Pancreas (tissue), 10 donors: ENCODE measurements around the gene POU2AF1. TPM values are rescaled to one million over a fixed set of nuclear protein-coding genes. Genes with fewer than 3 reads are reported as not detected.

ENCODE experiments used
- ATAC-seq, 4 donors: fragments of 200-7000 bp; cut with Tn5 transposase; one replicate each; pipeline versions ENCODE4 v1.8.0 to v1.9.1; 2020; ENCODE audit warnings: mild to moderate bottlenecking in 4 of 4, moderate library complexity in 4 of 4
- DNase-seq, 6 donors: peaks; one replicate each; pipeline ENCODE4 v3.0.0-alpha.2; 2020
- FAIRE-seq: peaks from 2 replicates; lab custom pipeline; 2012; peaks lifted over from hg19 to GRCh38; lab: Jason Lieb, UNC
- H3K27ac ChIP-seq, 4 donors: fragments of 200-600 bp; sonication (generic); 1 replicate in 3 of 4; 2 replicates in 1 of 4; pipeline versions ENCODE4 v1.5.0 to v1.8.0; 2020
- H3K27me3 ChIP-seq, 4 donors: fragments of 200-600 bp; one replicate each; pipeline ENCODE4 v1.8.0; 2021
- H3K36me3 ChIP-seq, 3 donors: fragments of 200-600 bp; sonication (generic) in 1 of 3; one replicate each; pipeline versions ENCODE4 v1.5.0 to v1.8.0; 2020 to 2021
- H3K4me1 ChIP-seq, 3 donors: fragments of 200-600 bp; one replicate each; pipeline ENCODE4 v1.8.0; 2021
- H3K4me3 ChIP-seq, 4 donors: fragments of 200-600 bp; sonication (generic) in 2 of 4; one replicate each; pipeline versions ENCODE4 v1.5.0 to v1.8.0; 2020 to 2021
- H3K9me3 ChIP-seq, 4 donors: fragments of 200-600 bp; one replicate each; pipeline ENCODE4 v1.8.0; 2021
- WGBS, 2 donors: extraction: QIAGEN DNeasy Blood & Tissue Kit; methylation state at CpG; one replicate each; pipeline ENCODE4 v1.1.7; 2013; 5-methylcytosine and 5-hydroxymethylcytosine counted together
- intact Hi-C, 3 donors: fragments of 100-400 bp; cut with DNase I; formaldehyde crosslinking; loops; one replicate each; pipeline versions ENCODE4 v1.11.1 to v1.14.2; 2022
- polyA plus RNA-seq, 2 donors: library from polyadenylated mRNA; stranded (reverse); fragments of 200-250 nt; gene quantifications; one replicate each; pipeline ENCODE4 v1.2.3, GENCODE V29; 2013
- total RNA-seq, 6 donors: library from RNA; stranded (reverse); fragmentation: NEBNext Ultra II Directional in 4 of 6; extraction: Animal tissue kit (Norgen Biotek cat#: 25700) in 4 of 6; gene quantifications; one replicate each; pipeline versions ENCODE4 v1.2.1 to v1.2.4, GENCODE V29; 2021 to 2023
- TF ChIP-seq, protein P1 (sequence below), 4 donors: fragments of 200-600 bp; sonication (generic) in 3 of 4; IDR thresholded peaks; one replicate each; pipeline versions ENCODE4 v1.5.0 to v1.8.0; 2021; ENCODE audit warnings: antibody characterized with exemption in 4 of 4
- donor health status: healthy with polysubstance abuse.
- donor health status: DM: no; HTN: no; CAD: no; lungs with moderate emphysema.
- donor health status: DM: no; HTN: no; CAD: no.
- donor health status: control.
- donor health status: control.
- donor health status: Bipolar disorder and iron deficiency.
- donor health status: DM: yes; HTN: yes; CAD: no.
- donor health status: DM: no; HTN: no; CAD: no.
- donor health status: DM: no; HTN: no; CAD: no.
- donor health status: DM: yes; HTN: yes; CAD: no.

Gene POU2AF1
- total and polyA plus RNA-seq, 8 donors, result 0.08 to 2.2 (median 0.41) TPM

GRCh38 chr11:111370270-111370901, 8.7 kb downstream of the POU2AF1 start:
- TF ChIP-seq, protein P1, sequence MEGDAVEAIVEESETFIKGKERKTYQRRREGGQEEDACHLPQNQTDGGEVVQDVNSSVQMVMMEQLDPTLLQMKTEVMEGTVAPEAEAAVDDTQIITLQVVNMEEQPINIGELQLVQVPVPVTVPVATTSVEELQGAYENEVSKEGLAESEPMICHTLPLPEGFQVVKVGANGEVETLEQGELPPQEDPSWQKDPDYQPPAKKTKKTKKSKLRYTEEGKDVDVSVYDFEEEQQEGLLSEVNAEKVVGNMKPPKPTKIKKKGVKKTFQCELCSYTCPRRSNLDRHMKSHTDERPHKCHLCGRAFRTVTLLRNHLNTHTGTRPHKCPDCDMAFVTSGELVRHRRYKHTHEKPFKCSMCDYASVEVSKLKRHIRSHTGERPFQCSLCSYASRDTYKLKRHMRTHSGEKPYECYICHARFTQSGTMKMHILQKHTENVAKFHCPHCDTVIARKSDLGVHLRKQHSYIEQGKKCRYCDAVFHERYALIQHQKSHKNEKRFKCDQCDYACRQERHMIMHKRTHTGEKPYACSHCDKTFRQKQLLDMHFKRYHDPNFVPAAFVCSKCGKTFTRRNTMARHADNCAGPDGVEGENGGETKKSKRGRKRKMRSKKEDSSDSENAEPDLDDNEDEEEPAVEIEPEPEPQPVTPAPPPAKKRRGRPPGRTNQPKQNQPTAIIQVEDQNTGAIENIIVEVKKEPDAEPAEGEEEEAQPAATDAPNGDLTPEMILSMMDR (IDR thresholded peaks at IDR 0.05), result no peak
- FAIRE-seq (no peak), ATAC-seq (no peak), DNase-seq (no peak)
- no peaks in the 10 kb centered on the region for H3K9me3 ChIP-seq
- 96 to 99% methylated on average over 3 of the region's 3 CpGs for WGBS, 2 donors
- peaks cover 26 to 31% (median 28%) of the 10 kb centered on the region in 3 donors for H3K4me1 ChIP-seq
- peak overlapping the region in 1 of 4 donors; percentile 10 for H3K27ac ChIP-seq
- intact Hi-C loops, result no loop called here
- no peaks in the 10 kb centered on the region for H3K27me3 ChIP-seq
- no peaks in the 10 kb centered on the region for H3K36me3 ChIP-seq
- H3K4me3 ChIP-seq, result no peak overlapping the region

DNA sequence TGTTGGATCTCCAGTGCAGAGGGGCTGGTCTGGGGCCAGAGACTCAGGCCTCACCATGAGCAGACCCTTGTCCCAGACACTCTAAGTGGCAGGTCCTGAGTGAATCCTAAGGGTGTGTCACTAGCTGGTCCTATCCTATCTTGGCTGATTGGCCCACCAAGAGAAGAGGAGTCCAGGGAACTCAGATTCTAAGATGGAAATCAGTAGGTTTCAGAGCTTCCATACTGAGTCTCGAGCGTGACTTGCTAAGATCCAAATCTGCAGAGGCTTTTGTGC, 10.9 kb downstream of the POU2AF1 start:
- intact Hi-C loops, result loop anchor here in 1 of 3 donors (10.0 kb wide), 1 partner anchor 57 kb away; no protein-coding TSS in a partner anchor
- ATAC-seq (no peak), DNase-seq (no peak), FAIRE-seq (no peak)
- Histone ChIP-seq H3K27me3 (no peaks in the 10 kb centered on the region), H3K36me3 (no peaks in the 10 kb centered on the region), H3K4me1 (peaks cover 44 to 47% (median 46%) of the 10 kb centered on the region in 3 donors), H3K4me3 (no peak overlapping the region), H3K9me3 (no peaks in the 10 kb centered on the region), H3K27ac (no peak overlapping the region)
- TF ChIP-seq, protein P1 (IDR thresholded peaks at IDR 0.05), result no peak
- WGBS, 2 donors, result 96 to 98% methylated on average over 2 of the region's 2 CpGs

- H3K36me3 ChIP-seq, result no peaks in the 10 kb centered on the region
- no peak for DNase-seq
- peaks cover 48 to 52% (median 48%) of the 10 kb centered on the region in 3 donors for H3K4me1 ChIP-seq
- H3K27me3 ChIP-seq, result no peaks in the 10 kb centered on the region
- ATAC-seq, result no peak
- H3K27ac ChIP-seq, result peak overlapping the region in 3 of 4 donors; percentile 18 to 82 (median 78)
- no peak for FAIRE-seq
- H3K9me3 ChIP-seq, result no peaks in the 10 kb centered on the region
- TF ChIP-seq, protein P1 (IDR thresholded peaks at IDR 0.05), result no peak
- WGBS, 2 donors, result 84 to 87% methylated on average over 12 of the region's 12 CpGs
- H3K4me3 ChIP-seq, result no peak overlapping the region
- intact Hi-C loops, result loop anchor here in 1 of 3 donors (10.0 kb wide), 1 partner anchor 57 kb away; no protein-coding TSS in a partner anchor
These were observed 11.4 kb downstream of the POU2AF1 start for GRCh38 chr11:111367411-111368284.

DNA sequence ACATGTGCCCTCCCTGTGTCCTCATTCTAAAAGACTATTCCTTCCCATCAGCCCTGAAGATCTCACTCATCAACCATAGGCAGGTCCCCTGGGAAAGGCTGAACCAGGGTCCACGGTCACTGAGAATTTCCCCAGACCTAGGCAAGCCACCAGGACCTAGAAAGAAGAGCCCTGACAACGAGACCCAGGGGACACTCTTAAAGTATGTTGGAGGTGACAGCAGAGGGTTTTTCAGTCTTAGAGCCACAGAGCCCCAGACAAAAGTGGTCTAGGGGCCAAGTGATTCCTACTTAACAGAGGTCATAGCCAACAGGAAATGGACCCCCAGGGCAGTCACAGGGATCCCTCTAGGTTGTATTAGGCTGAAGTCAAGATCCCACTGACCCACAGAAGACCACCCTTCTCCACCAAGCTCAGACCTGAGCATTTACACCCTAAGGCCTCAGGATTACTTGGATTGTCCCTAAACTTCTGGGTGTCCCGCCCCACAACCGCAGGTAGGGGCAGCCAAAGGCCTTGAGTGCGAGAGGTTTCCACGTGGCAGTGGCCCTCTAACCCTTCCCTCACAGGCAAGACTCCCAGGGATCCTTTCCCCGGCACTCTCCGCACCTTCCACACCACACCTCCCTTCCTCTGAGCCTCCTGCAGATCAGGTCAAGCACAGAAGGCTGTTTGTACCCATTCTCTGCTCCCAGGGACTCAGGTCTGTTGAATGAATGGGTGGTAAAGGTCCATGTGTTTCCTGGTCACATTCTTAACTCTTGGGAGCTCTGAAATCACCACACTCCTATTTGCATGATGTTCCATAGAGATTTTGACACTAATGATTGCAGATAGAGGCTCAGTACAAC, 12.3 kb downstream of the POU2AF1 start:
- no peaks in the 10 kb centered on the region for H3K36me3 ChIP-seq
- DNase-seq (no peak), FAIRE-seq (no peak), ATAC-seq (no peak)
- peaks cover 48 to 59% (median 54%) of the 10 kb centered on the region in 3 donors for H3K4me1 ChIP-seq
- TF ChIP-seq, protein P1 (IDR thresholded peaks at IDR 0.05), result no peak
- intact Hi-C loops, result loop anchor here in 1 of 3 donors (10.0 kb wide), 1 partner anchor 58 kb away; no protein-coding TSS in a partner anchor
- H3K27me3 ChIP-seq, result no peaks in the 10 kb centered on the region
- H3K9me3 ChIP-seq, result no peaks in the 10 kb centered on the region
- H3K4me3 ChIP-seq, result no peak overlapping the region
- peak overlapping the region; percentile 18 to 82 (median 62) for H3K27ac ChIP-seq
- WGBS, 2 donors, result 91 to 98% methylated on average over 8 of the region's 8 CpGs
